ENCODE measurements around the gene PRKACA. TPM values are rescaled to one million over a fixed set of nuclear protein-coding genes. Genes with fewer than 3 reads are reported as not detected.

PRKACA gene
- total and polyA plus RNA-seq, 10 of the 15 experiments (the other 5 are each of a cell fraction or from before 2014, with no cell fraction given), result 0.53 to 68.5 (median 11.2) TPM

DNA sequence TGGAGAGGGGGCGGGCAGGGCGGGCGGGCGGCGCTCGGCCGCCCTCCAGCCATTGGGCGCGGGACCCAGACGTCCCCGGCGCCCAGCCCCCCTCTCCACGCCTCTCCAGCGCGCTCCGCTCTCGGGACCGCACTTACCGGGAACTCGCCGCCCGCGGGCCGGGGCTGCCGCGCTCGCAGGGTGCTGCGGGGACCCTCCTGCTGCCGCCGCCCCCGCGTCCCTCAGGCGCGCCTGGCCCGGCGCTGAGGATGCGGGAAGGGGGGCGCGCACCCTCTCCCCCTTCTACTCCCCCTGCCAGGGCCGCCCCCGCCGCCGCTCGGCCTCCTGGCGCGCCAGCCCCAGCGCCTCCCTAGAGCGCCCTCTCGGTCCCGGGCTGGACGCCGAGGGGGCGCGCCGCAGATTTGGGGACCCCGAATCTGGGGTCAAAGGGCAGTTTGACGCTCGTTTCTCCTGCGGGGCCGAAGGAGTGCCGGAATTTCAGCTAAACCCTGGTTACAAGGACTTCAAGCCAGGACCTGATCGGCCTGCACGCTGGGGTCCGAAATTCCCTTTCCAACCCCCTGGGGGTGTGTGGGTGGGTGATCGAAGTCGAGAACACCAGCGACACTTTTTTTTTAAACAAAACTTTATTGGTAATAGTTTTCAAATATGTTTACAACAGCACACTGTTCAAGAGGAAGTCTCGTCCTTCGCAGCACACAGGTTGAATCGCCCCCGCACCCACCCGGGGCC lies 26.3 kb downstream of the PRKACA start:
- intact Hi-C loops (cut with micrococcal nuclease; ENCODE audit: unreplicated experiment), result no loop called here
- Histone ChIP-seq H3K79me2 (ENCODE audit: control insufficient read depth, insufficient read depth, low read length) (peaks cover 6% of the 10 kb centered on the region), H4K20me1 (ENCODE audit: control insufficient read depth, insufficient read depth) (no peaks in the 10 kb centered on the region), H3K4me3 (peak overlapping the region; percentile 100), H3K27ac (ENCODE audit: control insufficient read depth, insufficient read depth) (peak overlapping the region; percentile 82), H3K36me3 (ENCODE audit: control insufficient read depth in 2 of 2, insufficient read depth in 2 of 2, low read length in 1 of 2) (peaks cover 3 to 5% of the 10 kb centered on the region in 2 experiments; a peak in 3 of 4 replicates), H3K9ac (ENCODE audit: control insufficient read depth, insufficient read depth, low read length) (peak overlapping the region; percentile 76), H3K27me3 (replicated peaks in 1 of 2; ENCODE audit: control insufficient read depth in 2 of 2, insufficient read depth in 2 of 2, low read length in 1 of 2) (no peaks in the 10 kb centered on the region), H3K9me3 (replicated peaks; ENCODE audit: control insufficient read depth, insufficient read depth, low read length) (peaks cover 2% of the 10 kb centered on the region; the same call in 1 of the 3 replicates), H3K4me1 (ENCODE audit: control insufficient read depth, insufficient read depth, low read length) (peaks cover 7% of the 10 kb centered on the region; the same call in 1 of the 2 replicates), H3K4me2 (ENCODE audit: control insufficient read depth, insufficient read depth) (peak overlapping the region; percentile 85), H2AFZ (ENCODE audit: control insufficient read depth, low read depth, low read length) (peak overlapping the region; percentile 58)
- peak; percentile 85 for ATAC-seq
- TSS peak; percentile 91 for BruUV-seq (replicated peaks)
- RAD21 ChIA-PET (ENCODE audit: unreplicated experiment), result interaction anchor here (1.0 to 1.6 kb wide), 4 partner anchors 9 to 46 kb away, joined by 4 to 8 read pairs (median 6); partner anchors contain the start of gene ASF1B
- CTCF ChIA-PET, result interaction anchor here (0.6 to 1.3 kb wide), 6 partner anchors 9 to 226 kb away, joined by 3 to 6 read pairs (median 4); no protein-coding TSS in a partner anchor
- FAIRE-seq, result peak; percentile 31
- WGBS (ENCODE audit: insufficient coverage, insufficient replicate concordance, low lambda C conversion rate, missing lambda C conversion rate), result 1% methylated on average over 55 of the region's 72 CpGs
- in situ Hi-C loops (cut with MboI), result no loop called here
- no peak for DNase-seq (ENCODE audit: low read depth, low spot score)
- SMC1A ChIA-PET (ENCODE audit: uncharacterized antibody, unreplicated experiment), result interaction anchor here (1.0 to 1.7 kb wide), 3 partner anchors 9 to 26 kb away, joined by 3 to 5 read pairs (median 5); partner anchors contain the start of gene PRKACA
- POLR2A ChIA-PET, result interaction anchor here (1.1 to 4.1 kb wide), 2 partner anchors 9 to 21 kb away, joined by 3 to 23 read pairs; a partner anchor contains a TSS
- TF ChIP-seq HCFC1 (IDR thresholded peaks at IDR 0.05; ENCODE audit: low read length), result no peak
- peak; percentile 78 for TF ChIP-seq ZNF217 (IDR thresholded peaks at IDR 0.05)
- no peak for TF ChIP-seq YBX1 (IDR thresholded peaks at IDR 0.05)
- peak; percentile 28 for TF ChIP-seq SMAD1 (IDR thresholded peaks at IDR 0.05; ENCODE audit: low read depth, partially characterized antibody)
- 0 out of 4 replicates have a peak, but pooled peaks of 1 of the 2 experiments have one; percentile 21 for TF ChIP-seq EP300 (IDR thresholded peaks at IDR 0.05; ENCODE audit: borderline replicate concordance in 1 of 2, control insufficient read depth in 1 of 2, low read depth in 2 of 2, low read length in 2 of 2)
- peak; percentile 43; the same call in 1 of the 2 replicates for TF ChIP-seq CREB1 (IDR thresholded peaks at IDR 0.05; ENCODE audit: low read depth)
- TF ChIP-seq SP1 (IDR thresholded peaks at IDR 0.05; ENCODE audit: low read depth, low read length), result no peak
- TF ChIP-seq NR2F1 (conservative IDR thresholded peaks at IDR 0.05), result peak; percentile 95
- peak; percentile 79 for TF ChIP-seq BACH1 (IDR thresholded peaks at IDR 0.05; ENCODE audit: borderline replicate concordance)
- no peak for TF ChIP-seq RBBP5 (conservative IDR thresholded peaks at IDR 0.05)
- TF ChIP-seq SMAD5 (IDR thresholded peaks at IDR 0.05; ENCODE audit: low read depth), result no peak
- no peak for TF ChIP-seq GABPA (IDR thresholded peaks at IDR 0.05; ENCODE audit: low read depth)
- no peak for TF ChIP-seq KDM1A (IDR thresholded peaks at IDR 0.05; ENCODE audit: borderline replicate concordance)
- no peak for TF ChIP-seq RFX5 (IDR thresholded peaks at IDR 0.05; ENCODE audit: low read depth, low read length)
- TF ChIP-seq ASH2L (IDR thresholded peaks at IDR 0.05; ENCODE audit: borderline replicate concordance, low read depth), result peak; percentile 28; the same call in 1 of the 2 replicates
- TF ChIP-seq, protein P1, sequence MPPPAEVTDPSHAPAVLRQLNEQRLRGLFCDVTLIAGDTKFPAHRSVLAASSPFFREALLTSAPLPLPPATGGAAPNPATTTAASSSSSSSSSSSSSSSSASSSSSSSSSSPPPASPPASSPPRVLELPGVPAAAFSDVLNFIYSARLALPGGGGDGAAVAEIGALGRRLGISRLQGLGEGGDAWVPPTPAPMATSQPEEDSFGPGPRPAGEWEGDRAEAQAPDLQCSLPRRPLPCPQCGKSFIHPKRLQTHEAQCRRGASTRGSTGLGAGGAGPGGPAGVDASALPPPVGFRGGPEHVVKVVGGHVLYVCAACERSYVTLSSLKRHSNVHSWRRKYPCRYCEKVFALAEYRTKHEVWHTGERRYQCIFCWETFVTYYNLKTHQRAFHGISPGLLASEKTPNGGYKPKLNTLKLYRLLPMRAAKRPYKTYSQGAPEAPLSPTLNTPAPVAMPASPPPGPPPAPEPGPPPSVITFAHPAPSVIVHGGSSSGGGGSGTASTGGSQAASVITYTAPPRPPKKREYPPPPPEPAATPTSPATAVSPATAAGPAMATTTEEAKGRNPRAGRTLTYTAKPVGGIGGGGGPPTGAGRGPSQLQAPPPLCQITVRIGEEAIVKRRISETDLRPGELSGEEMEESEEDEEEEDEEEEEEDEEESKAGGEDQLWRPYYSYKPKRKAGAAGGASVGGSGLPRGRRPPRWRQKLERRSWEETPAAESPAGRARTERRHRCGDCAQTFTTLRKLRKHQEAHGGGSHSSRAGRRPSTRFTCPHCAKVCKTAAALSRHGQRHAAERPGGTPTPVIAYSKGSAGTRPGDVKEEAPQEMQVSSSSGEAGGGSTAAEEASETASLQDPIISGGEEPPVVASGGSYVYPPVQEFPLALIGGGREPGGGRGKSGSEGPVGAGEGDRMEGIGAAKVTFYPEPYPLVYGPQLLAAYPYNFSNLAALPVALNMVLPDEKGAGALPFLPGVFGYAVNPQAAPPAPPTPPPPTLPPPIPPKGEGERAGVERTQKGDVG (CRISPR knock-in tag; IDR thresholded peaks at IDR 0.05), result no peak
- peak; percentile 96 for TF ChIP-seq LARP7 (IDR thresholded peaks at IDR 0.05)
- TF ChIP-seq, protein P2, sequence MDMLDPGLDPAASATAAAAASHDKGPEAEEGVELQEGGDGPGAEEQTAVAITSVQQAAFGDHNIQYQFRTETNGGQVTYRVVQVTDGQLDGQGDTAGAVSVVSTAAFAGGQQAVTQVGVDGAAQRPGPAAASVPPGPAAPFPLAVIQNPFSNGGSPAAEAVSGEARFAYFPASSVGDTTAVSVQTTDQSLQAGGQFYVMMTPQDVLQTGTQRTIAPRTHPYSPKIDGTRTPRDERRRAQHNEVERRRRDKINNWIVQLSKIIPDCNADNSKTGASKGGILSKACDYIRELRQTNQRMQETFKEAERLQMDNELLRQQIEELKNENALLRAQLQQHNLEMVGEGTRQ (IDR thresholded peaks at IDR 0.05; ENCODE audit: borderline replicate concordance, low read depth, low read length), result no peak
- 0 out of 2 replicates have a peak, but pooled peaks have one; percentile 3 for TF ChIP-seq BCL11A (IDR thresholded peaks at IDR 0.05; ENCODE audit: low read depth, low read length)
- TF ChIP-seq EZH2 (IDR thresholded peaks at IDR 0.05; ENCODE audit: borderline replicate concordance, control insufficient read depth, low read depth, low read length), result no peak
- peak; percentile 25 for TF ChIP-seq YY1 (IDR thresholded peaks at IDR 0.05; ENCODE audit: low read depth, low read length)
- TF ChIP-seq CBFB (IDR thresholded peaks at IDR 0.05; ENCODE audit: low read depth), result no peak

All from GM12878 (cell line).